ENCODE results near the gene RNF2.
A peak's percentile ranks its signal among the peaks of the same experiment; 100 is the strongest.
"Not testable (repeated sequence)": the region's sequence is repeated elsewhere in the genome, so short reads cannot be mapped to it uniquely, and the experiment has no call there.

Gene RNF2

GRCh38 chr1:185044981-185045813 is at the start of gene RNF2:
Gene RNF2 (plus strand): TSS chr1:185045558. CDS start chr1:185087554, 41,996 bp downstream.
- H3K4me1 Mint-ChIP-seq = peaks cover 24% of the 10 kb centered on the region
- H3K9me3 Mint-ChIP-seq = no peaks in the 10 kb centered on the region
- peak within 1 kb of the TSS; percentile 89 for H3K4me3 Mint-ChIP-seq
- ATAC-seq (ENCODE audit: low read depth) (peak; percentile 87), DNase-seq (ENCODE audit: low spot score in 2 of 2) (peak; percentile 70 to 77)
- no peaks in the 10 kb centered on the region for H3K27me3 Mint-ChIP-seq
- peak within 1 kb of the TSS; percentile 94 for H3K27ac Mint-ChIP-seq
- H3K36me3 Mint-ChIP-seq = peaks cover 2% of the 10 kb centered on the region

GRCh38 chr1:184999974-185000373 is 45.4 kb upstream of the RNF2 start:
- H3K36me3 Mint-ChIP-seq; H3K4me1 Mint-ChIP-seq; H3K27ac Mint-ChIP-seq; ATAC-seq (ENCODE audit: low read depth); H3K9me3 Mint-ChIP-seq; H3K4me3 Mint-ChIP-seq; DNase-seq (ENCODE audit: low spot score in 2 of 2): not testable (repeated sequence)
- peaks cover 19% of the 10 kb centered on the region for H3K27me3 Mint-ChIP-seq

- H3K9me3 Mint-ChIP-seq; ATAC-seq (ENCODE audit: low read depth); H3K27ac Mint-ChIP-seq; H3K4me3 Mint-ChIP-seq; H3K36me3 Mint-ChIP-seq; H3K4me1 Mint-ChIP-seq; DNase-seq (ENCODE audit: low spot score in 2 of 2): not testable (repeated sequence)
- H3K27me3 Mint-ChIP-seq = peaks cover 15% of the 10 kb centered on the region
Observed at GRCh38 chr1:185001312-185001880, 44.0 kb upstream of the RNF2 start.

GRCh38 chr1:185008838-185009237 is 36.5 kb upstream of the RNF2 start:
- DNase-seq (ENCODE audit: low spot score in 2 of 2) = no peak

GRCh38 chr1:185010361-185010760 is 35.0 kb upstream of the RNF2 start:
- Mint-ChIP-seq H3K27ac (no peak overlapping the region), H3K4me1 (no peaks in the 10 kb centered on the region), H3K27me3 (peaks cover 6% of the 10 kb centered on the region), H3K9me3 (no peaks in the 10 kb centered on the region), H3K4me3 (no peak overlapping the region), H3K36me3 (no peaks in the 10 kb centered on the region)
- DNase-seq (ENCODE audit: low spot score in 2 of 2) (no peak), ATAC-seq (ENCODE audit: low read depth) (no peak)

More at GRCh38 chr1:185008838-185009237, 36.5 kb upstream of the RNF2 start:
- H3K9me3 Mint-ChIP-seq = no peaks in the 10 kb centered on the region
- no peaks in the 10 kb centered on the region for H3K36me3 Mint-ChIP-seq
- no peak overlapping the region for H3K4me3 Mint-ChIP-seq
- no peak overlapping the region for H3K27ac Mint-ChIP-seq
- H3K27me3 Mint-ChIP-seq = peaks cover 4% of the 10 kb centered on the region
- ATAC-seq (ENCODE audit: low read depth) = no peak
- no peaks in the 10 kb centered on the region for H3K4me1 Mint-ChIP-seq

GRCh38 chr1:185014941-185015340 is 30.4 kb upstream of the RNF2 start:
- Mint-ChIP-seq H3K4me1 (peaks cover 3% of the 10 kb centered on the region), H3K4me3 (no peak overlapping the region), H3K27ac (no peak overlapping the region), H3K27me3 (peaks cover 9% of the 10 kb centered on the region), H3K9me3 (no peaks in the 10 kb centered on the region), H3K36me3 (no peaks in the 10 kb centered on the region)
- no peak for ATAC-seq (ENCODE audit: low read depth)
- no peak for DNase-seq (ENCODE audit: low spot score in 2 of 2)

- H3K4me1 Mint-ChIP-seq = peaks cover 3% of the 10 kb centered on the region
- DNase-seq (ENCODE audit: low spot score in 2 of 2) = no peak
- no peak overlapping the region for H3K4me3 Mint-ChIP-seq
- H3K9me3 Mint-ChIP-seq = no peaks in the 10 kb centered on the region
- no peak overlapping the region for H3K27ac Mint-ChIP-seq
- no peak for ATAC-seq (ENCODE audit: low read depth)
- H3K36me3 Mint-ChIP-seq = no peaks in the 10 kb centered on the region
- H3K27me3 Mint-ChIP-seq = peaks cover 9% of the 10 kb centered on the region
Observed at GRCh38 chr1:185015631-185016030, 29.7 kb upstream of the RNF2 start.

- H3K4me3 Mint-ChIP-seq = no peak overlapping the region
- no peaks in the 10 kb centered on the region for H3K9me3 Mint-ChIP-seq
- peaks cover 3% of the 10 kb centered on the region for H3K4me1 Mint-ChIP-seq
- no peak overlapping the region for H3K27ac Mint-ChIP-seq
- no peak for DNase-seq (ENCODE audit: low spot score in 2 of 2)
- ATAC-seq (ENCODE audit: low read depth) = no peak
- peaks cover 9% of the 10 kb centered on the region for H3K27me3 Mint-ChIP-seq
- no peaks in the 10 kb centered on the region for H3K36me3 Mint-ChIP-seq
Observed at GRCh38 chr1:185016880-185017279, 28.5 kb upstream of the RNF2 start.

GRCh38 chr1:185017338-185017737 is 28.0 kb upstream of the RNF2 start:
- Mint-ChIP-seq H3K36me3 (no peaks in the 10 kb centered on the region), H3K27ac (no peak overlapping the region), H3K4me1 (peaks cover 3% of the 10 kb centered on the region)

GRCh38 chr1:185017966-185018365 is 27.4 kb upstream of the RNF2 start:
- Mint-ChIP-seq H3K4me1 (peaks cover 3% of the 10 kb centered on the region), H3K36me3 (no peaks in the 10 kb centered on the region), H3K4me3 (no peak overlapping the region), H3K9me3 (no peaks in the 10 kb centered on the region), H3K27me3 (peaks cover 6% of the 10 kb centered on the region), H3K27ac (no peak overlapping the region)
- ATAC-seq (ENCODE audit: low read depth) (no peak), DNase-seq (ENCODE audit: low spot score in 2 of 2) (no peak)

More at GRCh38 chr1:185017338-185017737, 28.0 kb upstream of the RNF2 start:
- ATAC-seq (ENCODE audit: low read depth) (no peak), DNase-seq (ENCODE audit: low spot score in 2 of 2) (no peak)
- Mint-ChIP-seq H3K9me3 (no peaks in the 10 kb centered on the region), H3K4me3 (no peak overlapping the region), H3K27me3 (peaks cover 6% of the 10 kb centered on the region)

GRCh38 chr1:185027252-185027882 is 18.0 kb upstream of the RNF2 start:
- Mint-ChIP-seq H3K4me1 (no peaks in the 10 kb centered on the region), H3K9me3 (peaks cover 10% of the 10 kb centered on the region), H3K36me3 (peaks cover 10% of the 10 kb centered on the region), H3K27me3 (peaks cover 5% of the 10 kb centered on the region), H3K27ac (no peak overlapping the region), H3K4me3 (no peak overlapping the region)
- no peak for DNase-seq (ENCODE audit: low spot score in 2 of 2)
- no peak for ATAC-seq (ENCODE audit: low read depth)

- peaks cover 7% of the 10 kb centered on the region for H3K27me3 Mint-ChIP-seq
- no peak overlapping the region for H3K27ac Mint-ChIP-seq
- DNase-seq (ENCODE audit: low spot score in 2 of 2) (no peak), ATAC-seq (ENCODE audit: low read depth) (no peak)
- H3K4me3 Mint-ChIP-seq = no peak overlapping the region
- peaks cover 2% of the 10 kb centered on the region for H3K36me3 Mint-ChIP-seq
- peaks cover under 1% of the 10 kb centered on the region for H3K9me3 Mint-ChIP-seq
- no peaks in the 10 kb centered on the region for H3K4me1 Mint-ChIP-seq
Observed at GRCh38 chr1:185033686-185034085, 11.7 kb upstream of the RNF2 start.

- H3K9me3 Mint-ChIP-seq = no peaks in the 10 kb centered on the region
- no peaks in the 10 kb centered on the region for H3K36me3 Mint-ChIP-seq
- H3K27ac Mint-ChIP-seq = no peak overlapping the region
- no peak overlapping the region for H3K4me3 Mint-ChIP-seq
- peaks cover 3% of the 10 kb centered on the region for H3K27me3 Mint-ChIP-seq
- DNase-seq (ENCODE audit: low spot score in 2 of 2) = no peak
- ATAC-seq (ENCODE audit: low read depth) = no peak
- H3K4me1 Mint-ChIP-seq = no peaks in the 10 kb centered on the region
Observed at GRCh38 chr1:185035258-185035657, 10.1 kb upstream of the RNF2 start.

GRCh38 chr1:185038813-185039376 is 6.5 kb upstream of the RNF2 start:
- Mint-ChIP-seq H3K36me3 (no peaks in the 10 kb centered on the region), H3K9me3 (no peaks in the 10 kb centered on the region), H3K27ac (no peak overlapping the region), H3K4me3 (no peak overlapping the region), H3K4me1 (no peaks in the 10 kb centered on the region), H3K27me3 (peaks cover 1% of the 10 kb centered on the region)
- DNase-seq (ENCODE audit: low spot score in 2 of 2) (no peak), ATAC-seq (ENCODE audit: low read depth) (no peak)

All from memory B cell (primary cell).